ENCODE measurements around the gene CTDSP2.

- TF ChIP-seq CTCF (IDR thresholded peaks at IDR 0.05; ENCODE audit: insufficient read depth, low read depth, low read length) (no peak), EZH2 (IDR thresholded peaks at IDR 0.05; ENCODE audit: insufficient read depth, low read length) (no peak)
Measured at GRCh38 chr12:57881475-57881874, 34.9 kb upstream of the CTDSP2 start.
